GM12878 (cell line): ENCODE results near the gene FBXO27. TPM values are rescaled to one million over a fixed set of nuclear protein-coding genes. Genes with fewer than 3 reads are reported as not detected.
A peak's percentile ranks its signal among the peaks of the same experiment; 100 is the strongest.

Source experiments
- BACH1 ChIP-seq: fragments of 450-650 bp; IDR thresholded peaks from 2 replicates; pipeline ENCODE4 v1.6.1; 2017; ENCODE audit warnings: mild to moderate bottlenecking, borderline replicate concordance
- BHLHE40 ChIP-seq, 2 experiments: fragments of 450-650 bp in 1 of 2; IDR thresholded peaks; 2 replicates each; pipeline ENCODE4 v1.6.1; 2011 to 2017; ENCODE audit warnings: low read depth in 2 of 2, borderline replicate concordance in 1 of 2, improper control_type of control experiment in 1 of 2, low read length in 1 of 2, mild to moderate bottlenecking in 1 of 2
- CBX3 ChIP-seq: fragments of 200-600 bp; sonication (generic); IDR thresholded peaks from 2 replicates; pipeline ENCODE4 v1.6.1; 2016; ENCODE audit warnings: low read depth, borderline replicate concordance
- EGR1 ChIP-seq, 2 experiments: IDR thresholded peaks; 1 replicate in 1 of 2; 2 replicates in 1 of 2; pipeline ENCODE4 v1.6.1; 2011 to 2012; ENCODE audit warnings: low read depth in 2 of 2, low read length in 2 of 2, borderline replicate concordance in 1 of 2, mild to moderate bottlenecking in 1 of 2, moderate library complexity in 1 of 2
- ESRRA ChIP-seq: IDR thresholded peaks from 2 replicates; pipeline ENCODE4 v1.6.1; 2012; ENCODE audit warnings: mild to moderate bottlenecking, low read length, improper control_type of control experiment
- GABPA ChIP-seq: IDR thresholded peaks from 2 replicates; pipeline ENCODE4 v1.6.1; 2014; ENCODE audit warnings: antibody characterized with exemption, low read depth, mild to moderate bottlenecking, inconsistent platforms
- HDAC2 ChIP-seq: fragments of 200-600 bp; sonication (generic); IDR thresholded peaks from 2 replicates; pipeline ENCODE4 v1.6.1; 2017
- HDGF ChIP-seq: fragments of 450-650 bp; IDR thresholded peaks from 2 replicates; pipeline ENCODE4 v1.6.1; 2016; ENCODE audit warnings: antibody characterized with exemption
- NBN ChIP-seq: fragments of 450-650 bp; IDR thresholded peaks from 2 replicates; pipeline ENCODE4 v1.6.1; 2016
- NFYA ChIP-seq: IDR thresholded peaks from 2 replicates; pipeline ENCODE4 v1.6.1; 2011; ENCODE audit warnings: low read depth, mild to moderate bottlenecking, low read length, improper control_type of control experiment, borderline replicate concordance
- PAX8 ChIP-seq: fragments of 450-650 bp; IDR thresholded peaks from 2 replicates; pipeline ENCODE4 v1.6.1; 2017; ENCODE audit warnings: mild to moderate bottlenecking, moderate library complexity
- RBBP5 ChIP-seq: fragments of 200-600 bp; sonication (generic); conservative IDR thresholded peaks from 2 replicates; pipeline ENCODE4 v1.6.1; 2016
- SP1 ChIP-seq: IDR thresholded peaks from one replicate; pipeline ENCODE4 v1.6.1; 2011; ENCODE audit warnings: low read depth, low read length
- SUPT20H ChIP-seq: IDR thresholded peaks from 2 replicates; pipeline ENCODE4 v1.6.1; 2011; ENCODE audit warnings: low read depth, mild to moderate bottlenecking, low read length, moderate library complexity, borderline replicate concordance; ENCODE audit not compliant: control insufficient read depth
- TARDBP ChIP-seq: IDR thresholded peaks from 2 replicates; pipeline ENCODE4 v1.6.1; 2016; ENCODE audit warnings: borderline replicate concordance
- polyA plus RNA-seq, 11 experiments: library from polyadenylated mRNA; depleted of rRNA in 4 of 11; unstranded in 6 of 11; stranded (reverse) in 5 of 11; fragments of >200 nt; fragmentation: Nextera tagmentation in 4 of 11; fragmentation: Illumina TruSeq in 1 of 11; extraction: Ambion mirVana in 4 of 11; extraction: Trizol in 1 of 11; gene quantifications; 1 replicate in 1 of 11; 2 replicates in 10 of 11; pipeline versions ENCODE4 v1.2.1 to v1.2.3, GENCODE V29; 2011 to 2016; ENCODE audit warnings: inconsistent platforms in 2 of 11, missing spikeins in 2 of 11, low read depth in 1 of 11
- total RNA-seq, 4 experiments: library from RNA; depleted of rRNA in 3 of 4; stranded (reverse); fragments of >200 nt in 3 of 4; fragmentation: Illumina TruSeq in 1 of 4; extraction: Trizol in 1 of 4; gene quantifications; 2 replicates each; pipeline versions ENCODE4 v1.2.1 to v1.2.3, GENCODE V29; 2013 to 2021
- TF ChIP-seq, protein P1 (sequence below): IDR thresholded peaks from 2 replicates; pipeline ENCODE4 v1.6.1; 2011; ENCODE audit warnings: borderline replicate concordance, low read depth, mild to moderate bottlenecking, moderate library complexity, mixed read lengths, low read length; ENCODE audit not compliant: insufficient read depth; ENCODE audit errors: extremely low read length
- TF ChIP-seq, protein P2 (sequence below): IDR thresholded peaks from 2 replicates; pipeline ENCODE4 v1.6.1; 2012; ENCODE audit warnings: low read depth, low read length, improper control_type of control experiment

The FBXO27 gene
- total and polyA plus RNA-seq, 10 of the 15 experiments (the other 5 are each of a cell fraction or from before 2014, with no cell fraction given) = 3.1 to 15.4 (median 7.1) TPM

DNA sequence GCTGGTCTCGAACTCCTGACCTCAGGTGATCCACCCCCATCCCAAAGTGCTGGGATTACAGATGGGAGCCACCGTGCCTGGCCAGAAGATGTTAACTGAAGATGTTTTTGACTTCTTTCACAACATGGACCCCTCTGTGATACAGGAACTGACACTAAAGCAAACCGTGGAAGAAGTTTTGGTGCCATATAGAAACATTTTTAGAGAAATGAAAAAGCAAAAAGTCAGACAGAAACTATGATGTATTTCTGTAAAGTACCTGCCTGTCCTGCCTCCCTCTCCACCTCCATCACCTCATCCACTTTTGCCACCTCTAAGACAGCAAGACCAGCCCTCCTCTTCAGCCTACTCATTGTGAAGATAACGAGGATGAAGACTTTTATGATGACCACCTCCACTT is 11.3 kb downstream of the FBXO27 start (continued):
- TF ChIP-seq EGR1 (IDR thresholded peaks at IDR 0.05; ENCODE audit: borderline replicate concordance in 1 of 2, low read depth in 2 of 2, low read length in 2 of 2) = no peak
- TF ChIP-seq PAX8 = no peak
- no peak for TF ChIP-seq ESRRA
- peak; percentile 40; the same call in 1 of the 2 replicates for TF ChIP-seq BACH1
- no peak for TF ChIP-seq CBX3
- TF ChIP-seq, protein P1, sequence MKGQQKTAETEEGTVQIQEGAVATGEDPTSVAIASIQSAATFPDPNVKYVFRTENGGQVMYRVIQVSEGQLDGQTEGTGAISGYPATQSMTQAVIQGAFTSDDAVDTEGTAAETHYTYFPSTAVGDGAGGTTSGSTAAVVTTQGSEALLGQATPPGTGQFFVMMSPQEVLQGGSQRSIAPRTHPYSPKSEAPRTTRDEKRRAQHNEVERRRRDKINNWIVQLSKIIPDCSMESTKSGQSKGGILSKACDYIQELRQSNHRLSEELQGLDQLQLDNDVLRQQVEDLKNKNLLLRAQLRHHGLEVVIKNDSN = no peak
- TF ChIP-seq GABPA = 0 out of 2 replicates have a peak, but pooled peaks have one; percentile 29
- TF ChIP-seq NFYA = no peak
- 0 out of 2 replicates have a peak, but pooled peaks have one; percentile 50 for TF ChIP-seq HDGF
- no peak for TF ChIP-seq SP1
- TF ChIP-seq BHLHE40 (IDR thresholded peaks at IDR 0.05; ENCODE audit: borderline replicate concordance in 1 of 2, low read depth in 2 of 2, low read length in 1 of 2) = no peak; a peak in 1 of 4 replicates
- TF ChIP-seq RBBP5 = no peak
- TF ChIP-seq, protein P2, sequence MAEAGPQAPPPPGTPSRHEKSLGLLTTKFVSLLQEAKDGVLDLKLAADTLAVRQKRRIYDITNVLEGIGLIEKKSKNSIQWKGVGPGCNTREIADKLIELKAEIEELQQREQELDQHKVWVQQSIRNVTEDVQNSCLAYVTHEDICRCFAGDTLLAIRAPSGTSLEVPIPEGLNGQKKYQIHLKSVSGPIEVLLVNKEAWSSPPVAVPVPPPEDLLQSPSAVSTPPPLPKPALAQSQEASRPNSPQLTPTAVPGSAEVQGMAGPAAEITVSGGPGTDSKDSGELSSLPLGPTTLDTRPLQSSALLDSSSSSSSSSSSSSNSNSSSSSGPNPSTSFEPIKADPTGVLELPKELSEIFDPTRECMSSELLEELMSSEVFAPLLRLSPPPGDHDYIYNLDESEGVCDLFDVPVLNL = no peak
- TF ChIP-seq NBN = no peak
- TF ChIP-seq SUPT20H = no peak
- TF ChIP-seq HDAC2 = no peak
- TF ChIP-seq TARDBP = no peak
- TF ChIP-seq, all 136 proteins: peak for 34
